ENCODE results near the gene OR51B2. TPM values are rescaled to one million over a fixed set of nuclear protein-coding genes. Genes with fewer than 3 reads are reported as not detected.

OR51B2 gene
- total RNA-seq, 1 experiment from 2014 or later, result 0.11 TPM

DNA sequence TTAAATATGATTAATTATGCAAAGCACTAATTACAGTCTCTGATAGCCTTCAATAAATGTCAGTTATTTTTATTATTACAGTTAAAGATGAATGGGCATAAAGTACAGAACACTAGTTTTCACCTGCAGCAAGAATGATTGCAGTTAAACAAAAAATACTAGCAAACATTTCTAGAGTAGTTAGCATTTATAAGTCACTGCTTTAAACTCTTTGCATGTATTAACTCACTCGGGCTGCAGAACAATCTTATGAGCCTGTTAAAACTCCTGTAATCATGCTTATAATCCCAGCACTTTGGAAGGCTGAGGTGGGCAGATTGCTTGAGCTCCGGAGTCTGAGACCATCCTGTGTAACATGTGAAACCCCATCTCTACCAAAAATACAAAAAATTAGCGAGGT is 37.2 kb downstream of the OR51B2 start:
- DNase-seq (no peak), ATAC-seq (no peak)
- Histone ChIP-seq H3K9ac (ENCODE audit: low read length) (no peak overlapping the region), H2AFZ (ENCODE audit: low read length) (no peak overlapping the region), H3F3A (ENCODE audit: low read length, unreplicated experiment) (no peaks in the 10 kb centered on the region), H3K4me2 (ENCODE audit: low read length) (no peak overlapping the region), H3K4me1 (ENCODE audit: insufficient read depth, low read length) (no peaks in the 10 kb centered on the region), H4K20me1 (ENCODE audit: low read length) (no peaks in the 10 kb centered on the region), H3K79me2 (ENCODE audit: low read length) (no peaks in the 10 kb centered on the region), H3K36me3 (ENCODE audit: low read depth, low read length) (no peaks in the 10 kb centered on the region), H3K9me3 (ENCODE audit: low read length) (no peaks in the 10 kb centered on the region), H3K4me3 (ENCODE audit: low read length) (no peak overlapping the region), H3K9me2 (replicated peaks; ENCODE audit: low read length) (no peaks in the 10 kb centered on the region), H3K27ac (ENCODE audit: low read length) (no peak overlapping the region), H3K27me3 (ENCODE audit: low read length) (no peaks in the 10 kb centered on the region)
- intact Hi-C loops (cut with micrococcal nuclease), result no loop called here
- BruUV-seq (replicated peaks), result no TSS peak
- POLR2A ChIA-PET (ENCODE audit: unreplicated experiment), result no interaction called here
- CTCF ChIA-PET, result no interaction called here
- TF ChIP-seq, protein P1, sequence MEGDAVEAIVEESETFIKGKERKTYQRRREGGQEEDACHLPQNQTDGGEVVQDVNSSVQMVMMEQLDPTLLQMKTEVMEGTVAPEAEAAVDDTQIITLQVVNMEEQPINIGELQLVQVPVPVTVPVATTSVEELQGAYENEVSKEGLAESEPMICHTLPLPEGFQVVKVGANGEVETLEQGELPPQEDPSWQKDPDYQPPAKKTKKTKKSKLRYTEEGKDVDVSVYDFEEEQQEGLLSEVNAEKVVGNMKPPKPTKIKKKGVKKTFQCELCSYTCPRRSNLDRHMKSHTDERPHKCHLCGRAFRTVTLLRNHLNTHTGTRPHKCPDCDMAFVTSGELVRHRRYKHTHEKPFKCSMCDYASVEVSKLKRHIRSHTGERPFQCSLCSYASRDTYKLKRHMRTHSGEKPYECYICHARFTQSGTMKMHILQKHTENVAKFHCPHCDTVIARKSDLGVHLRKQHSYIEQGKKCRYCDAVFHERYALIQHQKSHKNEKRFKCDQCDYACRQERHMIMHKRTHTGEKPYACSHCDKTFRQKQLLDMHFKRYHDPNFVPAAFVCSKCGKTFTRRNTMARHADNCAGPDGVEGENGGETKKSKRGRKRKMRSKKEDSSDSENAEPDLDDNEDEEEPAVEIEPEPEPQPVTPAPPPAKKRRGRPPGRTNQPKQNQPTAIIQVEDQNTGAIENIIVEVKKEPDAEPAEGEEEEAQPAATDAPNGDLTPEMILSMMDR (conservative IDR thresholded peaks at IDR 0.05; ENCODE audit: low read depth, low read length), result no peak
- TF ChIP-seq EZH2phosphoT487 (IDR thresholded peaks at IDR 0.05; ENCODE audit: borderline replicate concordance, low read length) (no peak), EZH2 (IDR thresholded peaks at IDR 0.05; ENCODE audit: low read length, unreplicated experiment) (no peak)

DNA sequence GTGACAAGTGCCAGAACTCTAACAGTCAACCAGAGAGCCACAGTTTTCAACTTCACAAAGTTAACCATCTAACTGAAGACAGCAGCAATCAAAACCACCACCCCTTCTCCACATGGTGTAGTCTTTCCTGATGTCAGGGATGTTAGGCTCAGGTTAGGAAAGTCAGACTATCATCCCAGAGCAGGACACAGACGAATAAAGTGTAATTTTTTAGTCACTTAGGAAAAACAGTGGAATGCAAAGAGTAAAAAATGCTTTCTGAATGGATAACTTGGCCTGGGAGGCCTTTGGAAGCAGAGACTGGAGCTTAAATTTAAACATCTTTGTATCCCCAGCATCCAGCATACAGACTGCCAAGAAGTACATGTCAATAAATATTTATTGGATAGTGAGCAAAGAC is 37.7 kb downstream of the OR51B2 start:
- no peaks in the 10 kb centered on the region for H3K9me2 ChIP-seq (replicated peaks; ENCODE audit: low read length)
- no peak overlapping the region for H2AFZ ChIP-seq (ENCODE audit: low read length)
- H3K36me3 ChIP-seq (ENCODE audit: low read depth, low read length), result no peaks in the 10 kb centered on the region
- no peaks in the 10 kb centered on the region for H3K4me1 ChIP-seq (ENCODE audit: insufficient read depth, low read length)
- H3K4me3 ChIP-seq (ENCODE audit: low read length), result no peak overlapping the region
- ChIA-PET CTCF (no interaction called here), POLR2A (ENCODE audit: unreplicated experiment) (no interaction called here)
- no peak overlapping the region for H3K27ac ChIP-seq (ENCODE audit: low read length)
- H3K4me2 ChIP-seq (ENCODE audit: low read length), result no peak overlapping the region
- H4K20me1 ChIP-seq (ENCODE audit: low read length), result no peaks in the 10 kb centered on the region
- H3K27me3 ChIP-seq (ENCODE audit: low read length), result no peaks in the 10 kb centered on the region
- intact Hi-C loops (cut with micrococcal nuclease), result no loop called here
- TF ChIP-seq EZH2 (IDR thresholded peaks at IDR 0.05; ENCODE audit: low read length, unreplicated experiment), result no peak
- TF ChIP-seq, protein P1 (conservative IDR thresholded peaks at IDR 0.05; ENCODE audit: low read depth, low read length), result no peak
- no peak for TF ChIP-seq EZH2phosphoT487 (IDR thresholded peaks at IDR 0.05; ENCODE audit: borderline replicate concordance, low read length)
- H3K79me2 ChIP-seq (ENCODE audit: low read length), result no peaks in the 10 kb centered on the region
- ATAC-seq (no peak), DNase-seq (no peak)
- BruUV-seq (replicated peaks), result no TSS peak
- H3K9ac ChIP-seq (ENCODE audit: low read length), result no peak overlapping the region
- no peaks in the 10 kb centered on the region for H3K9me3 ChIP-seq (ENCODE audit: low read length)
- no peaks in the 10 kb centered on the region for H3F3A ChIP-seq (ENCODE audit: low read length, unreplicated experiment)

DNA sequence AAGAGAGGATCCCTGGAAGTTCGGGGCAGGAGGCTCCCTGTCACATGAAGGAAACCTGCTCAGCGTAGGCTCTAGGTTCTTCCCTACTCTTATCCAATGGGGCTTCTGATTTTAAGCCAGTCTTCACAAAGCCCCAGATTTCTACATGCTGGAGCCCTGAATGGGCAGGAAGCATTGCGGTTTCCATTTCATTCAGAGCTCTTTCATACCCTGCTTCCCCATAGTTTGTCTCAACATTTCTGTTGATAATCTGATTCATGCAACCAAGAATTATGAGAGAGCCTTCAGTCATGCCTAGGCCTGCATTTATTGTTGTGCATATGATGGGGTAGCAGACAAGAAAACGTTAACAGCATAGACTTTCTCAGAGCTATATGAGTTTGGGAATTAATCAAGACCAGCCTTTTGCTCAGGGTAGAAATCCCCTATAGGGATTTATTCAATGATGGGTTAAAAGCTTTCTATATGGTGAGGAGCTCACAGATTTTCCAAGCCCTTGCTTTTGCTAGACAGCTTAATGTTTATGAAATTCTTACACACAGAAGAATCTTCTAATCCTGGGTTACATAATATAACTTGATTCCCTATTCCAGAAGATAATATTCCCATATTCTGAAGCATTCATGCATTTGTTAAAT is 38.3 kb downstream of the OR51B2 start:
- intact Hi-C loops (cut with micrococcal nuclease), result no loop called here
- Histone ChIP-seq H3K27ac (ENCODE audit: low read length) (no peak overlapping the region), H2AFZ (ENCODE audit: low read length) (no peak overlapping the region), H3K27me3 (ENCODE audit: low read length) (no peaks in the 10 kb centered on the region), H3K79me2 (ENCODE audit: low read length) (no peaks in the 10 kb centered on the region), H3K4me3 (ENCODE audit: low read length) (no peak overlapping the region), H3K9me3 (ENCODE audit: low read length) (no peaks in the 10 kb centered on the region), H3K9me2 (replicated peaks; ENCODE audit: low read length) (no peaks in the 10 kb centered on the region), H3K36me3 (ENCODE audit: low read depth, low read length) (no peaks in the 10 kb centered on the region), H3F3A (ENCODE audit: low read length, unreplicated experiment) (no peaks in the 10 kb centered on the region), H3K9ac (ENCODE audit: low read length) (no peak overlapping the region), H3K4me1 (ENCODE audit: insufficient read depth, low read length) (peaks cover 2% of the 10 kb centered on the region; the same call in 1 of the 2 replicates), H4K20me1 (ENCODE audit: low read length) (no peaks in the 10 kb centered on the region), H3K4me2 (ENCODE audit: low read length) (no peak overlapping the region)
- BruUV-seq (replicated peaks), result no TSS peak
- ATAC-seq, result no peak
- TF ChIP-seq EZH2phosphoT487 (IDR thresholded peaks at IDR 0.05; ENCODE audit: borderline replicate concordance, low read length) (no peak), EZH2 (IDR thresholded peaks at IDR 0.05; ENCODE audit: low read length, unreplicated experiment) (no peak)
- TF ChIP-seq, protein P1 (conservative IDR thresholded peaks at IDR 0.05; ENCODE audit: low read depth, low read length), result no peak
- ChIA-PET CTCF (no interaction called here), POLR2A (ENCODE audit: unreplicated experiment) (no interaction called here)
- no peak for DNase-seq
